ENCODE measurements around the gene PTPRN2. TPM values are rescaled to one million over a fixed set of nuclear protein-coding genes. Genes with fewer than 3 reads are reported as not detected.

PTPRN2 gene
- total and polyA plus RNA-seq, 2 of the 8 experiments (the other 6 are each of a cell fraction or from before 2014, with no cell fraction given), result 2.6 to 4.5 TPM

DNA sequence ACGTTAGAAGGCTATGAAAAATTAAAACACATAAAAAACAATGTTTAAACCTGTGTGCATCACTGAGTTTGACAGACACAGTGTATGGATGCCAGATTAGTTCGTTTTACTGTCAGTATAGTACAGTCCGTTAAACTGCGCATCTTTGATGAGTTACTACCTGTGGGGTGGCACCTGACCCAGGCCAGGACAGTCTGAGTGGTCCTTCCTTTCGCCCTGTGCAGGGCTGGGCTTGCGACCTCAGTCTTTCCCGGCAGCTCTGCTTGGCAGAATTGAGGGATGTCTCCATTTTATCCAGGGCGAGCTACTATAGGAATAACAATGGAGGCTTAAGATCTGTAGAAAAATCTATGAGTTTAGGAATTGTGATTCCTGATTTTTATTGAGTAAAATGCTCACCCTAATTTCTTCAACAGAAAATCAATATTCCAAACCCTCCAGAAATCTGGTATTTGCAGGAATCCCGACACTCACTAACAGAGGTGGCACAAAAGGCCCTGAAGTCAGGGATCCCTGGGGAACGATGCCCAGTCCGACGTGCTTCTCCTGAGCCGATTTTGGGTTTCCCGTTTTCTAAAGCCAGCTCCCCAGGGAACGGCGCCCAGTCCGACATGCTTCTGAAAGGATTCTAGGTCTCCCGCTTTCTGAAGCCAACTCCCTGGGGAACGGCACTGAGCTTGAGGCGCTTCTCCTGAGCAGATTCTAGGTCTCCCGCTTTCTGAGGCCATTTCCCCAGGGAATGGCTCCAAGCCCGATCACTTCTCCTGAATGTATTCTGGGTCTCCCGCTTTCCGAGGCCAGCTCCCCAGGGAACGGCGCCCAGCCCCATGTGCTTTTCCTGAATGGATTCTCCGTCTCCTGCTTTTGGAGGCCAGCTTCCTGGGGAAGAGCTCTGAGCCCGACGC lies 873.2 kb downstream of the PTPRN2 start:
- CTCF ChIA-PET (ENCODE audit: partially characterized antibody), result interaction anchor here (0.6 to 1.7 kb wide), 2 partner anchors 240 to 700 kb away, joined by 3 to 5 read pairs; no protein-coding TSS in a partner anchor
- POLR2A ChIA-PET (ENCODE audit: partially characterized antibody), result no interaction called here
- no peaks in the 10 kb centered on the region for H3K79me1 ChIP-seq (ENCODE audit: low read depth, low read length)
- H3K4me2 ChIP-seq (ENCODE audit: insufficient read depth in 1 of 2, low read depth in 2 of 2, low read length in 2 of 2), result no peak overlapping the region
- no peaks in the 10 kb centered on the region for H3K23me2 ChIP-seq (ENCODE audit: low read depth, low read length)
- TF ChIP-seq PHF8 (conservative IDR thresholded peaks at IDR 0.05; ENCODE audit: low read depth, low read length), result no peak
- TF ChIP-seq, protein P1, sequence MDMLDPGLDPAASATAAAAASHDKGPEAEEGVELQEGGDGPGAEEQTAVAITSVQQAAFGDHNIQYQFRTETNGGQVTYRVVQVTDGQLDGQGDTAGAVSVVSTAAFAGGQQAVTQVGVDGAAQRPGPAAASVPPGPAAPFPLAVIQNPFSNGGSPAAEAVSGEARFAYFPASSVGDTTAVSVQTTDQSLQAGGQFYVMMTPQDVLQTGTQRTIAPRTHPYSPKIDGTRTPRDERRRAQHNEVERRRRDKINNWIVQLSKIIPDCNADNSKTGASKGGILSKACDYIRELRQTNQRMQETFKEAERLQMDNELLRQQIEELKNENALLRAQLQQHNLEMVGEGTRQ (IDR thresholded peaks at IDR 0.05; ENCODE audit: low read length), result no peak
- TF ChIP-seq RBBP5 (IDR thresholded peaks at IDR 0.05; ENCODE audit: borderline replicate concordance, low read depth, low read length), result no peak
- TF ChIP-seq, protein P2, sequence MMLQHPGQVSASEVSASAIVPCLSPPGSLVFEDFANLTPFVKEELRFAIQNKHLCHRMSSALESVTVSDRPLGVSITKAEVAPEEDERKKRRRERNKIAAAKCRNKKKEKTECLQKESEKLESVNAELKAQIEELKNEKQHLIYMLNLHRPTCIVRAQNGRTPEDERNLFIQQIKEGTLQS (IDR thresholded peaks at IDR 0.05; ENCODE audit: insufficient read depth, low read depth, low read length), result no peak
- no peak for TF ChIP-seq JUND (IDR thresholded peaks at IDR 0.05; ENCODE audit: low read length)
- no peak overlapping the region for H3K56ac ChIP-seq (replicated peaks; ENCODE audit: insufficient read length, low read depth, low read length)
- no peak overlapping the region for H3K9ac ChIP-seq (replicated peaks in 1 of 4; ENCODE audit: extremely low read depth in 1 of 4, low read depth in 3 of 4, low read length in 3 of 4)
- H3K27ac ChIP-seq (ENCODE audit: low read depth, low read length), result no peak overlapping the region
- H2AK5ac ChIP-seq (ENCODE audit: low read depth, low read length), result no peak overlapping the region
- FAIRE-seq (no peak), DNase-seq (ENCODE audit: low read depth in 1 of 2, low spot score in 2 of 2) (no peak)
- H3K18ac ChIP-seq (ENCODE audit: extremely low read depth, low read length), result no peak overlapping the region
- no peak overlapping the region for H3K23ac ChIP-seq (ENCODE audit: insufficient read length)
- no peak overlapping the region for H2AFZ ChIP-seq (ENCODE audit: low read length)
- no peaks in the 10 kb centered on the region for H3K79me2 ChIP-seq (ENCODE audit: control insufficient read depth in 1 of 2, insufficient read depth in 2 of 2, low read length in 2 of 2)
- no peak overlapping the region for H3K4me3 ChIP-seq (ENCODE audit: extremely low read depth in 1 of 4, insufficient read depth in 2 of 4, low read depth in 3 of 4, low read length in 4 of 4)
- H3K4me1 ChIP-seq (replicated peaks in 1 of 4; ENCODE audit: control insufficient read depth in 3 of 4, insufficient read depth in 4 of 4, low read length in 3 of 4), result no peaks in the 10 kb centered on the region; a peak in 1 of 7 replicates
- no peak overlapping the region for H2BK20ac ChIP-seq (ENCODE audit: low read length)
- no peak overlapping the region for H2BK12ac ChIP-seq (ENCODE audit: low read depth, low read length)
- no peaks in the 10 kb centered on the region for H3K36me3 ChIP-seq (ENCODE audit: control insufficient read depth in 2 of 4, insufficient read depth in 4 of 4, low read length in 3 of 4)
- WGBS, 2 experiments (ENCODE audit: extremely low coverage in 1 of 2, insufficient coverage in 1 of 2, insufficient read length in 1 of 2, insufficient replicate concordance in 2 of 2, low coverage in 1 of 2, low lambda C conversion rate in 2 of 2, missing lambda C conversion rate in 1 of 2), result 92% methylated on average over 29 of the region's 29 CpGs; no CpG with 5 or more reads in 1 of the 2 experiments
- no peak overlapping the region for H2BK5ac ChIP-seq (ENCODE audit: low read depth, low read length)
- H3K27me3 ChIP-seq (replicated peaks in 1 of 4; ENCODE audit: control insufficient read depth in 3 of 4, extremely low read depth in 1 of 4, insufficient read depth in 3 of 4, low read length in 3 of 4), result peaks cover 0 to 2% (median under 1%) of the 10 kb centered on the region in 4 experiments; a peak in 2 of 7 replicates
- H3K4ac ChIP-seq (replicated peaks; ENCODE audit: insufficient read length, low read depth, low read length), result no peak overlapping the region
- H4K8ac ChIP-seq (ENCODE audit: extremely low read depth, insufficient read depth, low read length), result no peak overlapping the region; the same call in 1 of the 2 replicates
- H4K20me1 ChIP-seq (replicated peaks in 1 of 2; ENCODE audit: control insufficient read depth in 1 of 2, insufficient read depth in 2 of 2, low read length in 2 of 2), result no peaks in the 10 kb centered on the region
- no peak overlapping the region for H4K5ac ChIP-seq (ENCODE audit: insufficient read length, low read depth, low read length)
- no peak overlapping the region for H2BK15ac ChIP-seq (ENCODE audit: low read length)
- no peak overlapping the region for H3K14ac ChIP-seq (ENCODE audit: insufficient read length)
- H3K9me3 ChIP-seq (ENCODE audit: insufficient read depth in 2 of 2, low read depth in 1 of 2, low read length in 1 of 2), result peaks cover 0 to 5% of the 10 kb centered on the region in 2 experiments; a peak in 1 of 4 replicates
- no peak overlapping the region for H4K91ac ChIP-seq (replicated peaks; ENCODE audit: insufficient read length, low read length)
- H2BK120ac ChIP-seq (replicated peaks; ENCODE audit: low read depth, low read length), result no peak overlapping the region

Measured in H1 (cell line).